Heart left ventricle (tissue), 13 donors: Measurements from ENCODE around the gene MGAT4B.

ENCODE experiments used
- POLR2A ChIP-seq, 2 donors: fragments of 450-650 bp; IDR thresholded peaks; one replicate each; pipeline ENCODE4 v1.6.1; 2017; ENCODE audit warnings: antibody characterized with exemption in 2 of 2, mild to moderate bottlenecking in 2 of 2, moderate library complexity in 2 of 2
- TF ChIP-seq, protein P1 (sequence below), 12 donors: fragments of 200-600 bp; sonication (generic) in 4 of 12; IDR thresholded peaks; one replicate each; pipeline versions ENCODE4 v1.5.0 to v1.8.0; 2018 to 2022; ENCODE audit warnings: antibody characterized with exemption in 12 of 12, mild to moderate bottlenecking in 5 of 12
- donor health status: ischemic (EF 13 %, LVEDD 7.1; RV severe dilation, severe dysfunction).
- donor health status: DM: no; HTN: yes; CAD: no.
- donor health status: DM: no; HTN: no; CAD: no.
- donor health status: ischemic (EF 25% LVEDD 6.9; RV normal size, moderate dysfunction).
- donor health status: ischemic (EF 25% LVEDD 5.7; RV mildly dilated, moderate dysfunction).
- donor health status: ischemic (EF 35%, LVEDD 5.7; RV mildly dilated, moderate dysfunction).
- donor health status: nonischemic (EF 11% LVEDD 7.7; RV severe dilation, severe dysfunction).
- donor health status: DM: yes; HTN: yes; CAD: no.
- donor health status: PGD.
- donor health status: ischemic (EF 29% LVEDD 5.4; RV normal size, mild dysfunction).
- donor health status: nonischemic (EF 23%, LVEDD 6.1; RV moderate dilation, normal function).

DNA sequence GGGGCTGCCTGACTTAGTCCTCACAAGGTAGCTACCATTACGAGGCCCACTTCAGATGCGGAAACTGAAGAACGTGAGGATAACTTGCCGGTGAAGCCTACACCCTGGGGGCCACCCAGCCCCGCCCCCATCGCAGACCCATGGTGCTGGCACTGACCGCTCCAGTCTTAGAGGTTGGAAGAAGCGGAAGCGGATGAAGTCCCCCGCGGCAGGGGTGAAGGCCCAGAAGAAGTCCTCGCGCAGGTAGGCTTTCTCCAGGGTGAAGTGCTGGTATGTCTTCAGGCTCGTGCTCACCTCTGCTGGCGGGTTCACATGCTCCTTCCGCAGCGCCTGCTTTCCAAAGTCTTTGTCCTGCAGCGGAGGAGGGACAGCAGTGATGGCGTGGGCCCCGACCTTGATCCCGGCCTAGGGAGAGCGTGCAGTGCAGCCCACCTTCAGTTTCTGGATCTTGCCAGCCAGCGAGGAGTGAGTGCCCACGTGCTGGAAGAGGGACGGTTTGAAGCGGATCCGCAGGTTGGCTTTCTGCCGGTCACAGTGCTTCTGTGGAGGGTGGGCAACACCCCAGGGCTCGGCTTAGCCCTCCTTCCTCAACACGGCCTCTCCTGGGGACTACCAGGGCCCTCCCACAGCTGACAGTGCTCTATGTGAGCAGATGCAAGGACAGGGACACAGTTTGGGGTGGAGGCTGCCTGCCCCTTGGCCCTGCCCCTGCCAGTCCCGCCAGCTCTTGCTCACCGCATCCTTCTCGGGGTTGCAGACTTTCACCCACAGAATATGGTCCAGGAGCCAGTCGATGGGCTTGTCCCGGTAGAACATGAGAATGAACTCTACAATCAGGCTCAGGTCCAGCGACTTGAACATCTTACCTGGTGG is 7.7 kb downstream of the MGAT4B start:
- TF ChIP-seq, protein P1, sequence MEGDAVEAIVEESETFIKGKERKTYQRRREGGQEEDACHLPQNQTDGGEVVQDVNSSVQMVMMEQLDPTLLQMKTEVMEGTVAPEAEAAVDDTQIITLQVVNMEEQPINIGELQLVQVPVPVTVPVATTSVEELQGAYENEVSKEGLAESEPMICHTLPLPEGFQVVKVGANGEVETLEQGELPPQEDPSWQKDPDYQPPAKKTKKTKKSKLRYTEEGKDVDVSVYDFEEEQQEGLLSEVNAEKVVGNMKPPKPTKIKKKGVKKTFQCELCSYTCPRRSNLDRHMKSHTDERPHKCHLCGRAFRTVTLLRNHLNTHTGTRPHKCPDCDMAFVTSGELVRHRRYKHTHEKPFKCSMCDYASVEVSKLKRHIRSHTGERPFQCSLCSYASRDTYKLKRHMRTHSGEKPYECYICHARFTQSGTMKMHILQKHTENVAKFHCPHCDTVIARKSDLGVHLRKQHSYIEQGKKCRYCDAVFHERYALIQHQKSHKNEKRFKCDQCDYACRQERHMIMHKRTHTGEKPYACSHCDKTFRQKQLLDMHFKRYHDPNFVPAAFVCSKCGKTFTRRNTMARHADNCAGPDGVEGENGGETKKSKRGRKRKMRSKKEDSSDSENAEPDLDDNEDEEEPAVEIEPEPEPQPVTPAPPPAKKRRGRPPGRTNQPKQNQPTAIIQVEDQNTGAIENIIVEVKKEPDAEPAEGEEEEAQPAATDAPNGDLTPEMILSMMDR (IDR thresholded peaks at IDR 0.05): no peak
- no peak for TF ChIP-seq POLR2A (IDR thresholded peaks at IDR 0.05)
